IMR-90 (cell line): ENCODE data around the gene INPP5A. TPM values are rescaled to one million over a fixed set of nuclear protein-coding genes. Genes with fewer than 3 reads are reported as not detected.

Experiments
- ATAC-seq: fragments of 200-7000 bp; cut with Tn5 transposase; 2 replicates; pipeline ENCODE4 v1.9.1; 2020; ENCODE audit warnings: low read depth, mild to moderate bottlenecking, moderate library complexity
- BruUV-seq: library from RNA; stranded (reverse); fragments of 400-500 nt; replicated peaks from 2 replicates; lab custom pipeline; 2021; lab: Mats Ljungman, UMichigan
- CTCF ChIA-PET: fragments of 300-600 bp; formaldehyde crosslinking; extraction: SDS; loops from one replicate; lab custom pipeline; 2021; ENCODE audit warnings: antibody characterized with exemption; lab: Yijun Ruan, JAX
- POLR2A ChIA-PET: fragments of 300-600 bp; sonication (Branson Sonifier 250); formaldehyde crosslinking; loops from one replicate; lab custom pipeline; 2022; ENCODE audit warnings: antibody characterized with exemption; ENCODE audit not compliant: unreplicated experiment; lab: Charles Lee
- DNase-seq: peaks from one replicate; pipeline ENCODE4 v3.0.0; 2013
- H2AFZ ChIP-seq: replicated peaks from 2 replicates; pipeline ENCODE3; 2013; ENCODE audit warnings: low read length, mild to moderate bottlenecking; ENCODE audit not compliant: poor library complexity
- H2AK5ac ChIP-seq: 2 replicates; pipeline ENCODE4 v1.6.1; 2013; ENCODE audit warnings: low read depth, low read length, inconsistent platforms
- H2AK9ac ChIP-seq: replicated peaks from 2 replicates; pipeline ENCODE3; 2013; ENCODE audit warnings: mild to moderate bottlenecking, low read depth, low read length, moderate library complexity; ENCODE audit not compliant: poor library complexity
- H2BK120ac ChIP-seq: 2 replicates; pipeline ENCODE4 v1.6.1; 2013; ENCODE audit warnings: low read depth, low read length, inconsistent platforms
- H2BK15ac ChIP-seq: 3 replicates; pipeline ENCODE4 v1.6.1; 2013; ENCODE audit warnings: low read depth, low read length, inconsistent platforms
- H2BK20ac ChIP-seq: 2 replicates; pipeline ENCODE4 v1.6.1; 2013; ENCODE audit warnings: low read depth, mild to moderate bottlenecking, inconsistent platforms, low read length, moderate library complexity
- H2BK5ac ChIP-seq: 2 replicates; pipeline ENCODE4 v1.6.1; 2013; ENCODE audit warnings: mild to moderate bottlenecking, low read depth, low read length, inconsistent platforms; ENCODE audit not compliant: poor library complexity, severe bottlenecking
- H3K14ac ChIP-seq: replicated peaks from 2 replicates; pipeline ENCODE4 v1.6.1; 2013; ENCODE audit warnings: low read depth, low read length, inconsistent platforms
- H3K18ac ChIP-seq: 2 replicates; pipeline ENCODE4 v1.6.1; 2013; ENCODE audit warnings: low read depth, low read length, control low read depth
- H3K23ac ChIP-seq: 2 replicates; pipeline ENCODE4 v1.6.1; 2013; ENCODE audit warnings: low read depth, low read length, inconsistent platforms
- H3K27ac ChIP-seq: 2 replicates; pipeline ENCODE4 v1.5.1; 2013; ENCODE audit warnings: mild to moderate bottlenecking, control low read depth, low read length; ENCODE audit not compliant: insufficient read depth
- H3K27me3 ChIP-seq: 2 replicates; pipeline ENCODE4 v1.6.1; 2013; ENCODE audit warnings: low read length; ENCODE audit not compliant: control insufficient read depth, insufficient read depth
- H3K36me3 ChIP-seq: 2 replicates; pipeline ENCODE4 v1.6.1; 2013; ENCODE audit warnings: low read length, mixed read lengths; ENCODE audit not compliant: control insufficient read depth, insufficient read depth
- H3K4ac ChIP-seq: 2 replicates; pipeline ENCODE4 v1.6.1; 2013; ENCODE audit warnings: low read depth, low read length, inconsistent platforms
- H3K4me1 ChIP-seq: 2 replicates; pipeline ENCODE4 v1.6.1; 2013; ENCODE audit warnings: low read length, mixed read lengths; ENCODE audit not compliant: control insufficient read depth, insufficient read depth
- H3K4me2 ChIP-seq: 2 replicates; pipeline ENCODE4 v1.6.1; 2013; ENCODE audit warnings: low read depth, mild to moderate bottlenecking, control low read depth, low read length, moderate library complexity
- H3K4me3 ChIP-seq: 2 replicates; pipeline ENCODE4 v1.5.1; 2013; ENCODE audit warnings: low read depth, mild to moderate bottlenecking, control low read depth, low read length, moderate library complexity; ENCODE audit not compliant: insufficient read depth
- H3K56ac ChIP-seq: 2 replicates; pipeline ENCODE4 v1.6.1; 2013; ENCODE audit warnings: low read length, inconsistent platforms; ENCODE audit not compliant: insufficient read depth; ENCODE audit errors: extremely low read depth
- H3K79me1 ChIP-seq, 2 experiments: 2 replicates each; pipeline ENCODE4 v1.6.1; 2013; ENCODE audit warnings: low read length in 2 of 2, inconsistent platforms in 1 of 2, low read depth in 1 of 2
- H3K9ac ChIP-seq: 2 replicates; pipeline ENCODE4 v1.6.1; 2013; ENCODE audit warnings: low read depth, low read length, control low read depth
- H3K9me1 ChIP-seq: 2 replicates; pipeline ENCODE4 v1.6.1; 2013; ENCODE audit warnings: low read length, inconsistent platforms; ENCODE audit not compliant: insufficient read depth
- H3K9me3 ChIP-seq: 2 replicates; pipeline ENCODE4 v1.6.1; 2013; ENCODE audit warnings: low read length; ENCODE audit not compliant: control insufficient read depth, insufficient read depth
- H4K20me1 ChIP-seq: 2 replicates; pipeline ENCODE4 v1.6.1; 2013; ENCODE audit warnings: low read length, inconsistent platforms; ENCODE audit not compliant: insufficient read depth
- H4K5ac ChIP-seq: 2 replicates; pipeline ENCODE4 v1.6.1; 2013; ENCODE audit warnings: mild to moderate bottlenecking, low read depth, low read length, control low read depth
- H4K8ac ChIP-seq, 2 experiments: 2 replicates each; pipeline ENCODE4 v1.6.1; 2013; ENCODE audit warnings: low read depth in 2 of 2, low read length in 2 of 2, control low read depth in 1 of 2, inconsistent platforms in 1 of 2
- H4K91ac ChIP-seq: 2 replicates; pipeline ENCODE4 v1.6.1; 2013; ENCODE audit warnings: low read depth, low read length, inconsistent platforms; ENCODE audit not compliant: insufficient read depth
- CEBPB ChIP-seq: IDR thresholded peaks from 2 replicates; pipeline ENCODE4 v1.6.1; 2012; ENCODE audit warnings: low read depth, low read length, improper control_type of control experiment
- CHD1 ChIP-seq: IDR thresholded peaks from 2 replicates; pipeline ENCODE4 v1.6.1; 2012; ENCODE audit warnings: low read depth, low read length, improper control_type of control experiment
- FOS ChIP-seq: fragments of 150-350 bp; IDR thresholded peaks from 2 replicates; pipeline ENCODE4 v1.6.1; 2016; ENCODE audit warnings: low read depth, low read length
- MAFK ChIP-seq: IDR thresholded peaks from 2 replicates; pipeline ENCODE4 v1.6.1; 2012; ENCODE audit warnings: low read depth, low read length, improper control_type of control experiment
- MAZ ChIP-seq: IDR thresholded peaks from 2 replicates; pipeline ENCODE4 v1.6.1; 2012; ENCODE audit warnings: low read depth, mild to moderate bottlenecking, low read length, improper control_type of control experiment, moderate library complexity, borderline replicate concordance
- MXI1 ChIP-seq: IDR thresholded peaks from 2 replicates; pipeline ENCODE4 v1.6.1; 2012; ENCODE audit warnings: low read depth, mild to moderate bottlenecking, low read length, moderate library complexity, borderline replicate concordance
- NFE2L2 ChIP-seq: fragments of 150-350 bp; IDR thresholded peaks from 2 replicates; pipeline ENCODE4 v1.6.1; 2016; ENCODE audit warnings: low read depth, mild to moderate bottlenecking, low read length
- POLR2A ChIP-seq: IDR thresholded peaks from 2 replicates; pipeline ENCODE4 v1.6.1; 2012; ENCODE audit warnings: mild to moderate bottlenecking, low read depth, low read length
- RAD21 ChIP-seq: IDR thresholded peaks from 2 replicates; pipeline ENCODE4 v1.6.1; 2012; ENCODE audit warnings: low read length, improper control_type of control experiment
- RCOR1 ChIP-seq: IDR thresholded peaks from 2 replicates; pipeline ENCODE4 v1.6.1; 2012; ENCODE audit warnings: mild to moderate bottlenecking, low read length, improper control_type of control experiment; ENCODE audit not compliant: insufficient replicate concordance
- RFX5 ChIP-seq: IDR thresholded peaks from 2 replicates; pipeline ENCODE4 v1.8.0; 2012; ENCODE audit warnings: low read depth, mild to moderate bottlenecking, low read length, moderate library complexity
- SMC3 ChIP-seq: fragments of 150-350 bp; IDR thresholded peaks from 2 replicates; pipeline ENCODE4 v1.6.1; 2016; ENCODE audit warnings: low read depth, mild to moderate bottlenecking, antibody characterized with exemption, low read length, moderate library complexity
- WGBS, 2 experiments: methylation state at CpG; one replicate each; pipeline versions ENCODE4 v1.1.5 to v1.1.7; 2013; ENCODE audit warnings: missing lambda C conversion rate in 2 of 2; ENCODE audit not compliant: insufficient read length in 1 of 2; ENCODE audit errors: extremely low coverage in 2 of 2; 5-methylcytosine and 5-hydroxymethylcytosine counted together
- dilution Hi-C: fragments of 300-500 bp; cut with HindIII; formaldehyde crosslinking; loops from one replicate; pipeline ENCODE4 v1.14.3; 2018; ENCODE audit warnings: low sequenced_read_pairs; ENCODE audit not compliant: unreplicated experiment
- in situ Hi-C: fragments of 300-500 bp; cut with MboI; formaldehyde crosslinking; loops from 3 replicates; pipeline ENCODE4 v1.14.3; 2019; ENCODE audit warnings: low sequenced_read_pairs, inconsistent platforms, mixed read lengths
- intact Hi-C: fragments of 100-400 bp; cut with micrococcal nuclease; formaldehyde crosslinking; loops from 2 replicates; pipeline ENCODE4 v1.10.0; 2022
- polyA plus RNA-seq, 3 experiments: library from polyadenylated mRNA; depleted of rRNA; stranded (reverse); fragments of >200 nt; gene quantifications; 2 replicates each; pipeline ENCODE4 v1.2.3, GENCODE V29; 2012; ENCODE audit warnings: low replicate concordance in 1 of 3
- total RNA-seq: library from RNA; depleted of rRNA; stranded (reverse); fragments of >200 nt; gene quantifications from 2 replicates; pipeline ENCODE4 v1.2.3, GENCODE V29; 2012
- TF ChIP-seq, protein P1 (sequence below): conservative IDR thresholded peaks from 2 replicates; pipeline ENCODE4 v1.5.1; 2012; ENCODE audit warnings: mild to moderate bottlenecking, low read depth, low read length, improper control_type of control experiment
- TF ChIP-seq, protein P2 (sequence below): fragments of 150-350 bp; IDR thresholded peaks from 2 replicates; pipeline ENCODE4 v1.6.1; 2016; ENCODE audit warnings: low read depth, mild to moderate bottlenecking, low read length, moderate library complexity, borderline replicate concordance
- TF ChIP-seq, protein P3 (sequence below): fragments of 150-350 bp; IDR thresholded peaks from 2 replicates; pipeline ENCODE4 v1.6.1; 2017; ENCODE audit warnings: mild to moderate bottlenecking, antibody characterized with exemption, low read length, low read depth

Gene INPP5A
- total and polyA plus RNA-seq, 2 of the 4 experiments (the other 2 are of a cell fraction) = 21.4 to 36.7 TPM

DNA sequence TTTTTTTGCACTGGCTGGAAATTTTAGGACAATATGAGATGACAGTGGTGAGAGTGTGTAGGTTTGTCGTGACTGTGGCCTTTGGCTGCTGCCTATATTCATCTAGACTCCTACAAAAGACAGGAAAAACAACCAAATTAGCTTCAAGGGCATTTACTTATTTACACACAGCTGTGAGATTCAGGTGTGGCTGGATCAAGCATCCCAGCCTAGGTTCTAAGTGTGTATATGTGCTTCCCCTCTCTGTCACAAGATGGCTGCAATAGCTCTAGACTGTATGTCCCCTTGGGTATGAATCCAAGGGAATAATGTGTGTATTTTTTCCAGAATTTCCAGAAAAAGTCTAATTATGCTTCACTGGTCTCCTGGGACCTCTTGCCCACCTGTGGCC is 25.5 kb upstream of the INPP5A start:
- no CpG with 5 or more reads among the region's 1 CpG for WGBS, 2 experiments
- H3K9me3 ChIP-seq = no peaks in the 10 kb centered on the region; the same call in 1 of the 2 replicates
- H2BK20ac ChIP-seq = no peak overlapping the region
- no peak overlapping the region for H4K8ac ChIP-seq
- no peaks in the 10 kb centered on the region for H4K20me1 ChIP-seq
- no peak overlapping the region for H2AK9ac ChIP-seq
- H3K14ac ChIP-seq = no peak overlapping the region
- H2BK5ac ChIP-seq = no peak overlapping the region
- dilution Hi-C loops (no loop called here), in situ Hi-C loops (no loop called here), intact Hi-C loops (no loop called here)
- ChIA-PET CTCF (no interaction called here), POLR2A (no interaction called here)
- H3K36me3 ChIP-seq = no peaks in the 10 kb centered on the region
- peaks cover 6% of the 10 kb centered on the region for H3K4me1 ChIP-seq
- H3K27me3 ChIP-seq = peaks cover 2% of the 10 kb centered on the region; the same call in 1 of the 2 replicates
- no peak overlapping the region for H3K4ac ChIP-seq
- no peak overlapping the region for H3K4me3 ChIP-seq
- H2AK5ac ChIP-seq = no peak overlapping the region
- H3K56ac ChIP-seq = no peak overlapping the region
- no peak for ATAC-seq
- no peak overlapping the region for H4K5ac ChIP-seq
- TF ChIP-seq RCOR1 (no peak), CEBPB (no peak), POLR2A (no peak), MAFK (no peak), SMC3 (no peak), RAD21 (no peak), CHD1 (no peak), MAZ (no peak), RFX5 (no peak), NFE2L2 (no peak), FOS (no peak), MXI1 (no peak)
- TF ChIP-seq, protein P1, sequence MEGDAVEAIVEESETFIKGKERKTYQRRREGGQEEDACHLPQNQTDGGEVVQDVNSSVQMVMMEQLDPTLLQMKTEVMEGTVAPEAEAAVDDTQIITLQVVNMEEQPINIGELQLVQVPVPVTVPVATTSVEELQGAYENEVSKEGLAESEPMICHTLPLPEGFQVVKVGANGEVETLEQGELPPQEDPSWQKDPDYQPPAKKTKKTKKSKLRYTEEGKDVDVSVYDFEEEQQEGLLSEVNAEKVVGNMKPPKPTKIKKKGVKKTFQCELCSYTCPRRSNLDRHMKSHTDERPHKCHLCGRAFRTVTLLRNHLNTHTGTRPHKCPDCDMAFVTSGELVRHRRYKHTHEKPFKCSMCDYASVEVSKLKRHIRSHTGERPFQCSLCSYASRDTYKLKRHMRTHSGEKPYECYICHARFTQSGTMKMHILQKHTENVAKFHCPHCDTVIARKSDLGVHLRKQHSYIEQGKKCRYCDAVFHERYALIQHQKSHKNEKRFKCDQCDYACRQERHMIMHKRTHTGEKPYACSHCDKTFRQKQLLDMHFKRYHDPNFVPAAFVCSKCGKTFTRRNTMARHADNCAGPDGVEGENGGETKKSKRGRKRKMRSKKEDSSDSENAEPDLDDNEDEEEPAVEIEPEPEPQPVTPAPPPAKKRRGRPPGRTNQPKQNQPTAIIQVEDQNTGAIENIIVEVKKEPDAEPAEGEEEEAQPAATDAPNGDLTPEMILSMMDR = no peak
- TF ChIP-seq, protein P2, sequence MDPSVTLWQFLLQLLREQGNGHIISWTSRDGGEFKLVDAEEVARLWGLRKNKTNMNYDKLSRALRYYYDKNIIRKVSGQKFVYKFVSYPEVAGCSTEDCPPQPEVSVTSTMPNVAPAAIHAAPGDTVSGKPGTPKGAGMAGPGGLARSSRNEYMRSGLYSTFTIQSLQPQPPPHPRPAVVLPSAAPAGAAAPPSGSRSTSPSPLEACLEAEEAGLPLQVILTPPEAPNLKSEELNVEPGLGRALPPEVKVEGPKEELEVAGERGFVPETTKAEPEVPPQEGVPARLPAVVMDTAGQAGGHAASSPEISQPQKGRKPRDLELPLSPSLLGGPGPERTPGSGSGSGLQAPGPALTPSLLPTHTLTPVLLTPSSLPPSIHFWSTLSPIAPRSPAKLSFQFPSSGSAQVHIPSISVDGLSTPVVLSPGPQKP = no peak
- TF ChIP-seq, protein P3, sequence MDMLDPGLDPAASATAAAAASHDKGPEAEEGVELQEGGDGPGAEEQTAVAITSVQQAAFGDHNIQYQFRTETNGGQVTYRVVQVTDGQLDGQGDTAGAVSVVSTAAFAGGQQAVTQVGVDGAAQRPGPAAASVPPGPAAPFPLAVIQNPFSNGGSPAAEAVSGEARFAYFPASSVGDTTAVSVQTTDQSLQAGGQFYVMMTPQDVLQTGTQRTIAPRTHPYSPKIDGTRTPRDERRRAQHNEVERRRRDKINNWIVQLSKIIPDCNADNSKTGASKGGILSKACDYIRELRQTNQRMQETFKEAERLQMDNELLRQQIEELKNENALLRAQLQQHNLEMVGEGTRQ = no peak
- DNase-seq = no peak
- no peak overlapping the region for H3K27ac ChIP-seq
- no peak overlapping the region for H3K23ac ChIP-seq
- no peak overlapping the region for H3K4me2 ChIP-seq
- no peak overlapping the region for H3K18ac ChIP-seq
- H2AFZ ChIP-seq = no peak overlapping the region
- BruUV-seq = no TSS peak
- H2BK15ac ChIP-seq = no peak overlapping the region
- H3K9ac ChIP-seq = no peak overlapping the region
- peaks cover 0 to 5% of the 10 kb centered on the region in 2 experiments; a peak in 2 of 4 replicates for H3K79me1 ChIP-seq
- no peak overlapping the region for H4K91ac ChIP-seq
- H3K9me1 ChIP-seq = peaks cover 13% of the 10 kb centered on the region
- H2BK120ac ChIP-seq = no peak overlapping the region
